ENCODE measurements around the gene CD300LD.

CD300LD gene

GRCh38 chr17:74555427-74555940 is 36.6 kb downstream of the CD300LD start:
- H3K9ac ChIP-seq (ENCODE audit: low read depth, low read length) = no peak overlapping the region
- no peaks in the 10 kb centered on the region for H3K4me1 ChIP-seq (ENCODE audit: insufficient read depth, low read length)
- no peaks in the 10 kb centered on the region for H3K27me3 ChIP-seq (ENCODE audit: insufficient read depth, low read length)
- 0 out of 2 replicates have a peak, but pooled peaks cover 3% of the 10 kb centered on the region for H3K9me3 ChIP-seq (ENCODE audit: insufficient read depth, low read depth, low read length)
- WGBS = 91% methylated on average over 7 of the region's 7 CpGs
- H3K27ac ChIP-seq (ENCODE audit: low read depth, low read length) = no peak overlapping the region
- no peaks in the 10 kb centered on the region for H3K36me3 ChIP-seq (ENCODE audit: insufficient read depth, low read length)
- H3K4me3 ChIP-seq (ENCODE audit: low read length) = no peak overlapping the region

GRCh38 chr17:74554909-74555308 is 37.2 kb downstream of the CD300LD start:
- H3K27ac ChIP-seq (ENCODE audit: low read depth, low read length) = no peak overlapping the region
- H3K9me3 ChIP-seq (ENCODE audit: insufficient read depth, low read depth, low read length) = 0 out of 2 replicates have a peak, but pooled peaks cover 3% of the 10 kb centered on the region
- H3K9ac ChIP-seq (ENCODE audit: low read depth, low read length) = no peak overlapping the region
- H3K4me3 ChIP-seq (ENCODE audit: low read length) = no peak overlapping the region
- 89% methylated on average over 6 of the region's 6 CpGs for WGBS
- no peaks in the 10 kb centered on the region for H3K4me1 ChIP-seq (ENCODE audit: insufficient read depth, low read length)
- H3K36me3 ChIP-seq (ENCODE audit: insufficient read depth, low read length) = no peaks in the 10 kb centered on the region
- no peaks in the 10 kb centered on the region for H3K27me3 ChIP-seq (ENCODE audit: insufficient read depth, low read length)

- H3K27ac ChIP-seq (ENCODE audit: low read depth, low read length) = no peak overlapping the region
- H3K4me1 ChIP-seq (ENCODE audit: insufficient read depth, low read length) = no peaks in the 10 kb centered on the region
- 70% methylated on average over 7 of the region's 7 CpGs for WGBS
- H3K27me3 ChIP-seq (ENCODE audit: insufficient read depth, low read length) = no peaks in the 10 kb centered on the region
- no peak overlapping the region for H3K9ac ChIP-seq (ENCODE audit: low read depth, low read length)
- H3K9me3 ChIP-seq (ENCODE audit: insufficient read depth, low read depth, low read length) = no peaks in the 10 kb centered on the region
- no peaks in the 10 kb centered on the region for H3K36me3 ChIP-seq (ENCODE audit: insufficient read depth, low read length)
- H3K4me3 ChIP-seq (ENCODE audit: low read length) = no peak overlapping the region
Observed at GRCh38 chr17:74552037-74552436, 40.0 kb downstream of the CD300LD start.

- no peaks in the 10 kb centered on the region for H3K9me3 ChIP-seq (ENCODE audit: insufficient read depth, low read depth, low read length)
- no peaks in the 10 kb centered on the region for H3K27me3 ChIP-seq (ENCODE audit: insufficient read depth, low read length)
- no peaks in the 10 kb centered on the region for H3K4me1 ChIP-seq (ENCODE audit: insufficient read depth, low read length)
- H3K36me3 ChIP-seq (ENCODE audit: insufficient read depth, low read length) = no peaks in the 10 kb centered on the region
- no peak overlapping the region for H3K27ac ChIP-seq (ENCODE audit: low read depth, low read length)
- no peak overlapping the region for H3K9ac ChIP-seq (ENCODE audit: low read depth, low read length)
- no peak overlapping the region for H3K4me3 ChIP-seq (ENCODE audit: low read length)
- 97% methylated on average over 15 of the region's 15 CpGs for WGBS
Observed at GRCh38 chr17:74550602-74551001, 41.5 kb downstream of the CD300LD start.

- Histone ChIP-seq H3K4me3 (ENCODE audit: low read length) (no peak overlapping the region), H3K36me3 (ENCODE audit: insufficient read depth, low read length) (no peaks in the 10 kb centered on the region), H3K9ac (ENCODE audit: low read depth, low read length) (no peak overlapping the region), H3K27me3 (ENCODE audit: insufficient read depth, low read length) (no peaks in the 10 kb centered on the region), H3K9me3 (ENCODE audit: insufficient read depth, low read depth, low read length) (no peaks in the 10 kb centered on the region), H3K27ac (ENCODE audit: low read depth, low read length) (no peak overlapping the region), H3K4me1 (ENCODE audit: insufficient read depth, low read length) (no peaks in the 10 kb centered on the region)
- 86% methylated on average over 7 of the region's 7 CpGs for WGBS
Observed at GRCh38 chr17:74549343-74549742, 42.7 kb downstream of the CD300LD start.

DNA sequence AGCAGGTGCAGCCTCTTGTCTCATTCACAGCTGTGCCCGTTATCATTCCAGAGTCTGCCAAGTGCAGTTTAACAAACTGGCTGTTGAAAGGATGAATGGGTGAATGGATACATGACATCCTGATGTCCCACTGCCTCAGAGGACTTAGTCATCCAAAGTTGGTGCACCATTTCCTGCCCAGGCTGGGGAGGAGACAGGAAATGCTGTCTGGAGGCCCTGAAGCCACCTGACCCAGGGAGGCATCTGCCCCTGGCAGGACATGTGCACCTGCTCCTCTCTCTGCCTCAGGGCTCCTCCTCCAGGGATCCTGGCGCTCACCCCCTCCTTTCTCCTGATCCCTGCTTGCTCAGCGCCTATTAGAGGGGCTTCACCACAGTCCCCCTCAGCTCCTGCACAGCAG is 44.3 kb downstream of the CD300LD start:
- Histone ChIP-seq H3K36me3 (ENCODE audit: insufficient read depth, low read length) (no peaks in the 10 kb centered on the region), H3K4me3 (ENCODE audit: low read length) (no peak overlapping the region), H3K4me1 (ENCODE audit: insufficient read depth, low read length) (no peaks in the 10 kb centered on the region), H3K9me3 (ENCODE audit: insufficient read depth, low read depth, low read length) (no peaks in the 10 kb centered on the region), H3K27ac (ENCODE audit: low read depth, low read length) (no peak overlapping the region), H3K27me3 (ENCODE audit: insufficient read depth, low read length) (no peaks in the 10 kb centered on the region), H3K9ac (ENCODE audit: low read depth, low read length) (no peak overlapping the region)
- 90% methylated on average over 3 of the region's 3 CpGs for WGBS

GRCh38 chr17:74547264-74547663 is 44.8 kb downstream of the CD300LD start:
- no peaks in the 10 kb centered on the region for H3K4me1 ChIP-seq (ENCODE audit: insufficient read depth, low read length)
- no peak overlapping the region for H3K27ac ChIP-seq (ENCODE audit: low read depth, low read length)
- H3K27me3 ChIP-seq (ENCODE audit: insufficient read depth, low read length) = no peaks in the 10 kb centered on the region
- no peaks in the 10 kb centered on the region for H3K36me3 ChIP-seq (ENCODE audit: insufficient read depth, low read length)
- no peak overlapping the region for H3K9ac ChIP-seq (ENCODE audit: low read depth, low read length)
- 91% methylated on average over 7 of the region's 7 CpGs for WGBS
- no peaks in the 10 kb centered on the region for H3K9me3 ChIP-seq (ENCODE audit: insufficient read depth, low read depth, low read length)
- H3K4me3 ChIP-seq (ENCODE audit: low read length) = no peak overlapping the region

DNA sequence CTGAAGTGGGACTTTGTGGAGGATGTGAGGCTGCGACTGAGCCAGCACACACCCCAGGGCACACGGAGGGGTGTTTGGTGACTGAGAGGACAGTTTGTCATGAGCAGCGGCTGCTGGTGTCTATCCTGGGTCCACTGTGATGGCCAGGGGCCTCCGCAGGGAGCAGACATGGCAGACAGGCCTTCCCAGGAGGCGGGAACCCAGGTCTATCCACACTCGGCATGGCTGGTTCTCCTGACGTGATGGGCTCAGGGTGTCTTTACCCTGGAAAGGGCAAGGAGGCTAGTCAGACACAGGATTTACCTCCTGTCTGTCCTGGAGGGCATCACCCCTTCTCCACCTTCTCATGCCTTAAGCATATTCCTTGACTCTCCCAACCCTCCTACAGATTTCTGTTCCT is 45.5 kb downstream of the CD300LD start:
- WGBS = 92% methylated on average over 7 of the region's 7 CpGs
- H3K4me3 ChIP-seq (ENCODE audit: low read length) = no peak overlapping the region
- H3K9me3 ChIP-seq (ENCODE audit: insufficient read depth, low read depth, low read length) = no peaks in the 10 kb centered on the region
- H3K9ac ChIP-seq (ENCODE audit: low read depth, low read length) = no peak overlapping the region
- H3K27me3 ChIP-seq (ENCODE audit: insufficient read depth, low read length) = no peaks in the 10 kb centered on the region
- no peaks in the 10 kb centered on the region for H3K4me1 ChIP-seq (ENCODE audit: insufficient read depth, low read length)
- no peak overlapping the region for H3K27ac ChIP-seq (ENCODE audit: low read depth, low read length)
- no peaks in the 10 kb centered on the region for H3K36me3 ChIP-seq (ENCODE audit: insufficient read depth, low read length)

GRCh38 chr17:74545843-74546230 is 46.2 kb downstream of the CD300LD start, which contains the start of gene CD300C:
TSS of gene CD300C (minus strand) at chr17:74546115. CDS start at chr17:74545782, 333 bp downstream.
- no peak within 1 kb of the TSS; the same call in 1 of the 2 replicates for H3K9ac ChIP-seq (ENCODE audit: low read depth, low read length)
- no peaks in the 10 kb centered on the region for H3K36me3 ChIP-seq (ENCODE audit: insufficient read depth, low read length)
- H3K9me3 ChIP-seq (ENCODE audit: insufficient read depth, low read depth, low read length) = no peaks in the 10 kb centered on the region
- no peaks in the 10 kb centered on the region for H3K27me3 ChIP-seq (ENCODE audit: insufficient read depth, low read length)
- no peak within 1 kb of the TSS for H3K4me3 ChIP-seq (ENCODE audit: low read length)
- no peaks in the 10 kb centered on the region for H3K4me1 ChIP-seq (ENCODE audit: insufficient read depth, low read length)
- 88% methylated on average over 5 of the region's 5 CpGs for WGBS
- no peak within 1 kb of the TSS for H3K27ac ChIP-seq (ENCODE audit: low read depth, low read length)

DNA sequence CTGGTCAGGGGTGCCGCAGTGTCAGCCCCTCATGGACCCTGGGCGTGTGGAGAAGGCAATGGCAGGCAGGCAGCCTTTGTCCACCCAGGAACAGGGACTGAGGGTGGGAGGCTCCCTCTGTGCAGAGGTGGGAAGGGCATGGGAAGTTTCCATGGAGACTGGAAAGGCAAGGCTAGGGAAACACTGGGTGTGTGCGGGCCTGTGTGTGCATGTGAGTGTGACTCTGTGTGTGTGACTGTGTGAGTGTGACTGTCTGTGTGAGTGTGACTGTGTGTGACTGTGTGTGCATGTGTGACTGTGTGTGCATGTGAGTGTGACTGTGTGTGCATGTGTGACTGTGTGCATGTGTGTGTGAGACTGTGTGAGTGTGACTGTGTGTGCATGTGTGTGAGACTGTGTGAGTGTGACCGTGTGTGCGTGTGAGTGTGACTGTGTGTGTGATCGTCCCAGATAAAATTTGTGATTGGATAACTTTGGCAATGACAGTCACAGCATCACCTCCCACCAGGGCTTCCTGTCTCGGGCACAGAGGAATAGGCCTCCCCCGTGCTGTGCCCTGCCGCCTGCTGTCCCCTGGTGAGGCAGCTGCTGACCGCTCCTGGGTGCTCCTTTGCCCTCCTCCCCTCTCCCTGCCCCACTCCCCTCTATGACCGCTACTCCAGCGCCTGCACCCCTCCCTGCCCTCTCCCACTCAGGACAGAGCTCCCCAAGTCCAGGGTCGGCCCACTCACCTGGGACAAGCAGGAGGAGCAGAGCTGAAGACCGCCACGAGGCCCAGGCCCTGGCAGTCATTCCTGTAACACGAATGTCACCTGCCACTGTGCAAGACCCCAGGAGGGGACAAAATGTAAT is 46.9 kb downstream of the CD300LD start:
- Histone ChIP-seq H3K9me3 (ENCODE audit: insufficient read depth, low read depth, low read length) (no peaks in the 10 kb centered on the region), H3K27me3 (ENCODE audit: insufficient read depth, low read length) (no peaks in the 10 kb centered on the region), H3K4me1 (ENCODE audit: insufficient read depth, low read length) (no peaks in the 10 kb centered on the region), H3K27ac (ENCODE audit: low read depth, low read length) (no peak overlapping the region), H3K36me3 (ENCODE audit: insufficient read depth, low read length) (no peaks in the 10 kb centered on the region), H3K4me3 (ENCODE audit: low read length) (no peak overlapping the region), H3K9ac (ENCODE audit: low read depth, low read length) (no peak overlapping the region; the same call in 1 of the 2 replicates)
- WGBS = 92% methylated on average over 16 of the region's 16 CpGs

- H3K4me3 ChIP-seq (ENCODE audit: low read length) = no peak overlapping the region
- no peaks in the 10 kb centered on the region for H3K36me3 ChIP-seq (ENCODE audit: insufficient read depth, low read length)
- no peaks in the 10 kb centered on the region for H3K27me3 ChIP-seq (ENCODE audit: insufficient read depth, low read length)
- no peaks in the 10 kb centered on the region for H3K4me1 ChIP-seq (ENCODE audit: insufficient read depth, low read length)
- 92% methylated on average over 18 of the region's 18 CpGs for WGBS
- H3K9ac ChIP-seq (ENCODE audit: low read depth, low read length) = no peak overlapping the region
- no peak overlapping the region for H3K27ac ChIP-seq (ENCODE audit: low read depth, low read length)
- H3K9me3 ChIP-seq (ENCODE audit: insufficient read depth, low read depth, low read length) = no peaks in the 10 kb centered on the region
Observed at GRCh38 chr17:74543891-74544760, 48.0 kb downstream of the CD300LD start.

Data from HUES64 (cell line).